ENCODE data around the gene GNB3. TPM values are rescaled to one million over a fixed set of nuclear protein-coding genes. Genes with fewer than 3 reads are reported as not detected.

Gene GNB3
- polyA plus RNA-seq (ENCODE audit: insufficient read length): 32.4 TPM

GRCh38 chr12:6840761-6841515 is at the start of gene GNB3:
Gene GNB3, plus strand, starts transcription at chr12:6840925. Its CDS starts 363 bp downstream, at chr12:6841288.
- DNase-seq (ENCODE audit: low read depth): no peak

- DNase-seq (ENCODE audit: low read depth): no peak
Measured at GRCh38 chr12:6791931-6792520, 48.7 kb upstream of the GNB3 start.

- DNase-seq (ENCODE audit: low read depth): no peak
Measured at GRCh38 chr12:6792522-6793201, 48.1 kb upstream of the GNB3 start.

- DNase-seq (ENCODE audit: low read depth): no peak
Measured at GRCh38 chr12:6795088-6795487, 45.6 kb upstream of the GNB3 start.

- DNase-seq (ENCODE audit: low read depth): no peak
Measured at GRCh38 chr12:6796576-6796975, 44.1 kb upstream of the GNB3 start.

DNA sequence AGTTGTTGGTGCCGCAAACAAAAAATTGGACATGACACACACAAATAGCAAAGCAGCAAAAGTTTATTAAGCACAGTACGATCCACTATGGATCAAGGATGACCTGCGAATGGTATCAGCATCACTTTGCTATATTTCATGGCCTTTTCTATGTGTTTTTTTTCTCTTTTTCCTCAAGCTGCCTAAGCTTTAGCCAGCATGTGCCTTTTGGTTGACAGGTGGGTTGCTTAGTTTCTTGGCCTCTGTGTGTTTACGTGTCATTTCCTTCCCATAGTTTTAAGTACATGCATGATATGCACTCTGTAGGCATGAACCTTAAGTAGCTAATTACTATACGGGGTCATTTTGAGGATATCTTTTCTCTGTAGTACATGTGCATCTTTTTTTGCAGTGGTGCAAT is 41.6 kb upstream of the GNB3 start:
- no peak for DNase-seq (ENCODE audit: low read depth)

DNA sequence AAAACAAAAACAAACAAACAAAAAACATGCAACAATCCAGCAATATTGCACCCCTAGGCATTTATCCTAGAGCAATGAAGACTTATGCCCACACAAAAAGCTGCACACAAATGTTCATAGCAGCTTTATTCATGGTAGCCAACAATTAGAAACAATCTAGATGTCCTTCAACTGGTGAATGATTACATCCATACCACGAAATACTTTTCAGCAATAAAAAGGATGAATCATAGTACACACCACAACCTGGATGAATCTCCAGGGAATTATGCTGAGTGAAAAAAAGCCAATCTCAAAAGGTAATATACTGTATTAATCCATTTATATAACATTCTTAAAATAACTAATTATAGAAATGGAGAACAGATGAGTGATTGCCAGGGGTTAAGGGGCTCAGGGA is 33.6 kb upstream of the GNB3 start:
- DNase-seq (ENCODE audit: low read depth): no peak

DNA sequence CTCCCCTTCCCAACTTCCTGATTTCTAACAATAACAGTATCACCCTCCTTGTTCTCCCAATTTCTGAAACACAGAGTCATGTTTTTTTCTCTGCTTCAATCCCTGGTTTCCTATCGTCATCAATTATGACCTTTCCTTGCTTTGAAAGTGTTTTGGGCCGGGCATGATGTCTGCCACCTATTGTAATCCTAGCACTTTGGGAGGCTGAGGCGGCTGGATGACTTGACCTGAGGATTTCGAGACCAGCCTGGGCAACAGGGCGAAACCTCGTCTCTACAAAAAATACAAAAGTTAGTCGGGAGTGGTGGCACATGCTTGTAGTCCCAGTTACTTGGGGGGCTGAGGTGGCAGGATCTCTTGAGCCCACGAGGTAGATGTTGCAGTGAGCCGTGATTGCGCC is 31.7 kb upstream of the GNB3 start:
- DNase-seq (ENCODE audit: low read depth): no peak

DNA sequence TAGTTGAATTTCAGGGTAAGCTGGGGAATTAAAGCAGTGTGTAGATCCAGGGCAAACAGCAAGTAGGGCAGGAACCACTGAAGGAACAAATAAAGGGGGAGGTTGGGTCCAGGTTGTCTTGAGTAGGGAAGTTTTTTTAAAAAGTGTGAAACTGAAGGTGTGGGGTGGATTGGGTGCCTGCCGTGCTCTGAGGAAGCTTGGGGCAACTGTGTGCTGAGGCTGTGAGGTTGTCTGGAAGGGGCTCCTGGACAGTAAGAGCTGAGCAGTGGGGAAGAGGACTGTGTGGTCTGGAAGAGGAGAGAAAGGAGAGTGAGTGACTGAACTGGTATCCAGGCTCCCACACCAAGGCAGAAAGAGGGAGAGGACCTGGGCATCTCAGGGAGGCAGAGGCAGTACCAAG is 30.0 kb upstream of the GNB3 start:
- DNase-seq (ENCODE audit: low read depth): no peak

- DNase-seq (ENCODE audit: low read depth): no peak
Measured at GRCh38 chr12:6813363-6813762, 27.4 kb upstream of the GNB3 start.

- DNase-seq (ENCODE audit: low read depth): no peak
Measured at GRCh38 chr12:6816598-6816997, 24.1 kb upstream of the GNB3 start.

- no peak for DNase-seq (ENCODE audit: low read depth)
Measured at GRCh38 chr12:6817098-6817497, 23.6 kb upstream of the GNB3 start.

- no peak for DNase-seq (ENCODE audit: low read depth)
Measured at GRCh38 chr12:6817662-6818157, 23.0 kb upstream of the GNB3 start.

GRCh38 chr12:6818222-6818621 is 22.5 kb upstream of the GNB3 start:
- DNase-seq (ENCODE audit: low read depth): no peak

DNA sequence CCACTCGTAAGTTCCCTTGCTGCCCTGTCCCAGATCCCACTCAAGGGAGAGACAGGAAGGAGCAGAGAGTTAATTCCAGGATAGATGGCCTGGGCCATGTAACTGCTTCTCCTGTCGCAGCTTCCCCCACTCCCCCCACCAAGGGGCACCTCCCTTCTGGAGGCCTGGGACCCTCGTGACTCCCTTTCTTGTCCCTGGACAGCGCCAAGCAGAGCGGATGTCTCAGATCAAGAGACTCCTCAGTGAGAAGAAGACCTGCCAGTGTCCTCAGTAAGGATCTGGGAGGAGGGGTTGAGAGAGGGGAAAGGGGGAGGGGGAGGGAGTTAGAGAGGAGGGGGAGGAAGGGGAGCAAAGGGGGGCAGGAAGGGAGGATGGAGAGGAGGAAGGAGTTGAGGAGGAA is 22.1 kb upstream of the GNB3 start:
- DNase-seq (ENCODE audit: low read depth): no peak

DNA sequence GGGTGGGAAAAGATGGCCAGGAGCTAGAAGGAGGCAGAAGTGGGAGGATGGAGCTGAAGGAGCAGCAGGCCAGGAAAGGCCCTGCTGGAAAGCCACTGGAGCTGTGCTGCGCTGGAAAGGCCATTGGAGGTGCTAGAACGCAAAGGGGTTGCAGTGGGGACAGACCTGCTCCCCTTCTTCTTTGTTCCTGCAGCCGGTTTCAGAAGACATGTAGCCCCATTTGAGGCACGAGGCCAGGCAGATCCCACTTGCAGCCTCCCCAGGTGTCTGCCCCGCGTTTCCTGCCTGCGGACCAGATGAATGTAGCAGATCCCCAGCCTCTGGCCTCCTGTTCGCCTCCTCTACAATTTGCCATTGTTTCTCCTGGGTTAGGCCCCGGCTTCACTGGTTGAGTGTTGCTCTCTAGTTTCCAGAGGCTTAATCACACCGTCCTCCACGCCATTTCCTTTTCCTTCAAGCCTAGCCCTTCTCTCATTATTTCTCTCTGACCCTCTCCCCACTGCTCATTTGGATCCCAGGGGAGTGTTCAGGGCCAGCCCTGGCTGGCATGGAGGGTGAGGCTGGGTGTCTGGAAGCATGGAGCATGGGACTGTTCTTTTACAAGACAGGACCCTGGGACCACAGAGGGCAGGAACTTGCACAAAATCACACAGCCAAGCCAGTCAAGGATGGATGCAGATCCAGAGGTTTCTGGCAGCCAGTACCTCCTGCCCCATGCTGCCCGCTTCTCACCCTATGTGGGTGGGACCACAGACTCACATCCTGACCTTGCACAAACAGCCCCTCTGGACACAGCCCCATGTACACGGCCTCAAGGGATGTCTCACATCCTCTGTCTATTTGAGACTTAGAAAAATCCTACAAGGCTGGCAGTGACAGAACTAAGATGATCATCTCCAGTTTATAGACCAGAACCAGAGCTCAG is 21.4 kb upstream of the GNB3 start:
- no peak for DNase-seq (ENCODE audit: low read depth)

GRCh38 chr12:6820166-6820565 is 20.6 kb upstream of the GNB3 start:
- DNase-seq (ENCODE audit: low read depth): no peak

- no peak for DNase-seq (ENCODE audit: low read depth)
Measured at GRCh38 chr12:6821591-6822425, 18.9 kb upstream of the GNB3 start, which contains the start of gene GPR162. Gene GPR162, plus strand, starts transcription at chr12:6821821. Its CDS starts 2,078 bp downstream, at chr12:6823899.

- no peak for DNase-seq (ENCODE audit: low read depth)
Measured at GRCh38 chr12:6822426-6823135, 18.1 kb upstream of the GNB3 start.

Data from forelimb muscle (tissue), 1 donor.